VCaP (cell line): Measurements from ENCODE around the gene MFSD11.
"Not testable (repeated sequence)": the region's sequence is repeated elsewhere in the genome, so short reads cannot be mapped to it uniquely, and the experiment has no call there.

Experiments
- H3K27ac ChIP-seq: fragments of 450-650 bp; 2 replicates; pipeline ENCODE4 v1.5.1; 2017
- CTCF ChIP-seq: fragments of 450-650 bp; conservative IDR thresholded peaks from 2 replicates; pipeline ENCODE4 v1.5.1; 2017; ENCODE audit warnings: mild to moderate bottlenecking, moderate library complexity

Gene MFSD11

GRCh38 chr17:76710863-76711611 lies 26.9 kb upstream of the MFSD11 start, which contains the start of gene MXRA7:
Gene MXRA7 (minus strand): TSS chr17:76710965. CDS start chr17:76710946, 19 bp downstream.
- peak within 1 kb of the TSS; percentile 55 for H3K27ac ChIP-seq
- no peak for TF ChIP-seq CTCF

GRCh38 chr17:76712321-76712720 lies 25.6 kb upstream of the MFSD11 start:
- not testable (repeated sequence) for H3K27ac ChIP-seq

GRCh38 chr17:76713765-76714164 lies 24.2 kb upstream of the MFSD11 start:
- H3K27ac ChIP-seq, result no peak overlapping the region
- no peak for TF ChIP-seq CTCF

- TF ChIP-seq CTCF, result no peak
Observed at GRCh38 chr17:76714336-76714735, 23.6 kb upstream of the MFSD11 start.

GRCh38 chr17:76714822-76715495 lies 23.0 kb upstream of the MFSD11 start:
- peak; percentile 95 for TF ChIP-seq CTCF
- H3K27ac ChIP-seq, result no peak overlapping the region

More at GRCh38 chr17:76714336-76714735, 23.6 kb upstream of the MFSD11 start:
- no peak overlapping the region for H3K27ac ChIP-seq

- no peak for TF ChIP-seq CTCF
- H3K27ac ChIP-seq, result no peak overlapping the region
Observed at GRCh38 chr17:76715496-76715830, 22.5 kb upstream of the MFSD11 start.

- TF ChIP-seq CTCF, result no peak
- H3K27ac ChIP-seq, result no peak overlapping the region
Observed at GRCh38 chr17:76716146-76716838, 21.6 kb upstream of the MFSD11 start.
